GM12865 (cell line): ENCODE measurements around the gene LDLRAD4.
A peak's percentile ranks its signal among the peaks of the same experiment; 100 is the strongest.
"Not testable (repeated sequence)": the region's sequence is repeated elsewhere in the genome, so short reads cannot be mapped to it uniquely, and the experiment has no call there.

Experiments used
- DNase-seq: peaks from one replicate; pipeline ENCODE4 v3.0.0; 2010; ENCODE audit warnings: low read depth
- H3K4me3 ChIP-seq: 2 replicates; pipeline ENCODE4 v1.5.1; 2011; ENCODE audit warnings: mild to moderate bottlenecking, low read depth, low read length, control low read depth
- CTCF ChIP-seq: IDR thresholded peaks from 2 replicates; pipeline ENCODE4 v1.5.1; 2011; ENCODE audit warnings: low read length, control low read depth, low read depth, inconsistent platforms; ENCODE audit not compliant: insufficient read depth; ENCODE audit errors: missing control alignments

The LDLRAD4 gene

GRCh38 chr18:13339653-13340052 is 121.1 kb downstream of the LDLRAD4 start:
- TF ChIP-seq CTCF: no peak
- DNase-seq: no peak
- no peak overlapping the region for H3K4me3 ChIP-seq

- not testable (repeated sequence) for DNase-seq, H3K4me3 ChIP-seq
Measured at GRCh38 chr18:13346449-13346848, 127.9 kb downstream of the LDLRAD4 start.

- no peak for DNase-seq
Measured at GRCh38 chr18:13353084-13353823, 134.7 kb downstream of the LDLRAD4 start.

GRCh38 chr18:13354402-13354801 is 135.8 kb downstream of the LDLRAD4 start:
- H3K4me3 ChIP-seq: no peak overlapping the region
- no peak for DNase-seq
- no peak for TF ChIP-seq CTCF

More at GRCh38 chr18:13353084-13353823, 134.7 kb downstream of the LDLRAD4 start:
- TF ChIP-seq CTCF: no peak
- H3K4me3 ChIP-seq: no peak overlapping the region

GRCh38 chr18:13356032-13356431 is 137.5 kb downstream of the LDLRAD4 start:
- no peak for TF ChIP-seq CTCF
- no peak for DNase-seq
- H3K4me3 ChIP-seq: no peak overlapping the region

GRCh38 chr18:13357289-13357688 is 138.7 kb downstream of the LDLRAD4 start:
- no peak for DNase-seq
- no peak for TF ChIP-seq CTCF

GRCh38 chr18:13359210-13359609 is 140.7 kb downstream of the LDLRAD4 start:
- H3K4me3 ChIP-seq: no peak overlapping the region
- no peak for TF ChIP-seq CTCF
- peak; percentile 32 for DNase-seq

More at GRCh38 chr18:13357289-13357688, 138.7 kb downstream of the LDLRAD4 start:
- H3K4me3 ChIP-seq: no peak overlapping the region
